GM12878 (cell line): Measurements from ENCODE around the gene FZD8. TPM values are rescaled to one million over a fixed set of nuclear protein-coding genes. Genes with fewer than 3 reads are reported as not detected.

Source experiments
- ATAC-seq: fragments of 200-7000 bp; cut with Tn5 transposase; 3 replicates; pipeline ENCODE4 v1.9.1; 2020; ENCODE audit warnings: mild to moderate bottlenecking, moderate library complexity
- BruUV-seq: library from RNA; stranded (reverse); fragments of 400-500 nt; replicated peaks from 2 replicates; lab custom pipeline; 2021; lab: Mats Ljungman, UMichigan
- CTCF ChIA-PET: fragments of 300-600 bp; sonication (Branson Sonifier 250); formaldehyde crosslinking; extraction: SDS; loops from one replicate; lab custom pipeline; 2021; ENCODE audit warnings: inconsistent platforms; lab: Yijun Ruan, JAX
- POLR2A ChIA-PET: fragments of 350-600 bp; formaldehyde crosslinking; extraction: SDS; loops from one replicate; lab custom pipeline; 2021; ENCODE audit warnings: inconsistent platforms; lab: Charles Lee
- RAD21 ChIA-PET: fragments of 300-600 bp; sonication (Branson Sonifier 250); formaldehyde crosslinking; loops from one replicate; lab custom pipeline; 2023; ENCODE audit warnings: antibody characterized with exemption; ENCODE audit not compliant: unreplicated experiment; lab: Charles Lee
- SMC1A ChIA-PET: fragments of 300-600 bp; sonication (Branson Sonifier 250); formaldehyde crosslinking; loops from one replicate; lab custom pipeline; 2023; ENCODE audit not compliant: unreplicated experiment, uncharacterized antibody; lab: Charles Lee
- DNase-seq: peaks from one replicate; pipeline ENCODE4 v3.0.0-alpha.2; 2011; ENCODE audit warnings: low read depth, low spot score
- FAIRE-seq: peaks from 3 replicates; lab custom pipeline; 2011; peaks lifted over from hg19 to GRCh38; lab: Jason Lieb, UNC
- H2AFZ ChIP-seq: 2 replicates; pipeline ENCODE4 v1.6.0; 2011; ENCODE audit warnings: low read depth, low read length, control low read depth; ENCODE audit not compliant: control insufficient read depth
- H3K27ac ChIP-seq: 2 replicates; pipeline ENCODE4 v1.5.1; 2011; ENCODE audit warnings: control low read depth; ENCODE audit not compliant: control insufficient read depth, insufficient read depth
- H3K27me3 ChIP-seq, 2 experiments: replicated peaks in 1 of 2; 2 replicates each; pipeline versions ENCODE4 v1.6.0 to v1.6.1; 2011; ENCODE audit warnings: low read length in 1 of 2; ENCODE audit not compliant: control insufficient read depth in 2 of 2, insufficient read depth in 2 of 2
- H3K36me3 ChIP-seq, 2 experiments: 2 replicates each; pipeline ENCODE4 v1.5.1; 2011; ENCODE audit warnings: low read length in 1 of 2; ENCODE audit not compliant: control insufficient read depth in 2 of 2, insufficient read depth in 2 of 2
- H3K4me1 ChIP-seq: 2 replicates; pipeline ENCODE4 v1.6.1; 2011; ENCODE audit warnings: mild to moderate bottlenecking, low read length, moderate library complexity, mixed read lengths; ENCODE audit not compliant: control insufficient read depth, insufficient read depth
- H3K4me2 ChIP-seq: 2 replicates; pipeline ENCODE4 v1.6.0; 2011; ENCODE audit warnings: control low read depth; ENCODE audit not compliant: control insufficient read depth, insufficient read depth
- H3K4me3 ChIP-seq: fragments of 200-600 bp; sonication (generic); 2 replicates; pipeline ENCODE4 v1.5.1; 2016
- H3K79me2 ChIP-seq: 2 replicates; pipeline ENCODE4 v1.6.0; 2011; ENCODE audit warnings: low read length; ENCODE audit not compliant: control insufficient read depth, insufficient read depth
- H3K9ac ChIP-seq: 2 replicates; pipeline ENCODE4 v1.8.0; 2011; ENCODE audit warnings: low read length, control low read depth, mixed read lengths; ENCODE audit not compliant: control insufficient read depth, insufficient read depth
- H3K9me3 ChIP-seq: replicated peaks from 3 replicates; pipeline ENCODE4 v1.5.1; 2011; ENCODE audit warnings: mild to moderate bottlenecking, low read length; ENCODE audit not compliant: control insufficient read depth, insufficient read depth
- H4K20me1 ChIP-seq: 2 replicates; pipeline ENCODE4 v1.6.0; 2011; ENCODE audit not compliant: control insufficient read depth, insufficient read depth
- DPF2 ChIP-seq: fragments of 450-650 bp; IDR thresholded peaks from 2 replicates; pipeline ENCODE4 v1.6.1; 2017; ENCODE audit warnings: mild to moderate bottlenecking
- EZH2 ChIP-seq: IDR thresholded peaks from 2 replicates; pipeline ENCODE4 v1.6.1; 2012; ENCODE audit warnings: low read depth, mild to moderate bottlenecking, control low read depth, inconsistent platforms, low read length, borderline replicate concordance; ENCODE audit not compliant: control insufficient read depth
- HDAC2 ChIP-seq: fragments of 200-600 bp; sonication (generic); IDR thresholded peaks from 2 replicates; pipeline ENCODE4 v1.6.1; 2017
- IRF4 ChIP-seq: IDR thresholded peaks from 2 replicates; pipeline ENCODE4 v1.6.1; 2011; ENCODE audit warnings: low read depth, low read length
- WGBS: methylation state at CpG from one replicate; pipeline ENCODE4 v1.1.6; 2016; ENCODE audit warnings: low lambda C conversion rate; ENCODE audit not compliant: insufficient replicate concordance, insufficient coverage; ENCODE audit errors: missing lambda C conversion rate; 5-methylcytosine and 5-hydroxymethylcytosine counted together
- in situ Hi-C: fragments of 300-500 bp; cut with MboI; formaldehyde crosslinking; loops from 9 replicates; pipeline ENCODE4 v1.14.3; 2018; ENCODE audit warnings: mixed read lengths
- intact Hi-C: fragments of 100-400 bp; cut with micrococcal nuclease; formaldehyde crosslinking; loops from one replicate; pipeline ENCODE4 v1.14.2; 2022; ENCODE audit not compliant: unreplicated experiment
- polyA plus RNA-seq, 11 experiments: library from polyadenylated mRNA; depleted of rRNA in 4 of 11; unstranded in 6 of 11; stranded (reverse) in 5 of 11; fragments of >200 nt; fragmentation: Nextera tagmentation in 4 of 11; fragmentation: Illumina TruSeq in 1 of 11; extraction: Ambion mirVana in 4 of 11; extraction: Trizol in 1 of 11; gene quantifications; 1 replicate in 1 of 11; 2 replicates in 10 of 11; pipeline versions ENCODE4 v1.2.1 to v1.2.3, GENCODE V29; 2011 to 2016; ENCODE audit warnings: inconsistent platforms in 2 of 11, missing spikeins in 2 of 11, low read depth in 1 of 11
- total RNA-seq, 4 experiments: library from RNA; depleted of rRNA in 3 of 4; stranded (reverse); fragments of >200 nt in 3 of 4; fragmentation: Illumina TruSeq in 1 of 4; extraction: Trizol in 1 of 4; gene quantifications; 2 replicates each; pipeline versions ENCODE4 v1.2.1 to v1.2.3, GENCODE V29; 2013 to 2021
- TF ChIP-seq, protein P1 (sequence below): fragments of 450-650 bp; IDR thresholded peaks from 2 replicates; pipeline ENCODE4 v1.6.1; 2014; ENCODE audit warnings: mild to moderate bottlenecking

FZD8 gene
- total and polyA plus RNA-seq, 10 of the 15 experiments (the other 5 are each of a cell fraction or from before 2014, with no cell fraction given): 0.03 to 0.72 (median 0.10) TPM; not detected in 3

DNA sequence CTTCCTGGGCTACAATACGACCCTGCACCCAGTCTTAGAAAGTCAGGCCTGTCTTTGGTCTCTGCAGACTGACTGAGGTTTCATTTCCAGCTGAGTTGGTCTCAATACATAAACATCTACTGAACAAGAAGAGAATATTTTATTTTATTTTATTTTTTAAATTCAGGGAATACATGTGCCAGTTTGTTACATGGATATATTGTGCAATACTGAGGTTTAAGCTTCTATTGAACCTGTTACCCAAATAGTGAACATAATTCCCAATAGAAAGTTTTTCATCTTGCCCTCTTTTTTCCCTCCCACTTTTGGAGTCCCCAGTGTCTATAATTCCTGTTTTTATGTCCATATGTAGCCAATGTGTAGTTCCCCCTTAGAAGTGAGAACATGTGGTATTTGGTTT is 10.7 kb downstream of the FZD8 start (continued):
- no peak for TF ChIP-seq EZH2
- TF ChIP-seq IRF4: no peak
- TF ChIP-seq, all 136 proteins: peak for 0

DNA sequence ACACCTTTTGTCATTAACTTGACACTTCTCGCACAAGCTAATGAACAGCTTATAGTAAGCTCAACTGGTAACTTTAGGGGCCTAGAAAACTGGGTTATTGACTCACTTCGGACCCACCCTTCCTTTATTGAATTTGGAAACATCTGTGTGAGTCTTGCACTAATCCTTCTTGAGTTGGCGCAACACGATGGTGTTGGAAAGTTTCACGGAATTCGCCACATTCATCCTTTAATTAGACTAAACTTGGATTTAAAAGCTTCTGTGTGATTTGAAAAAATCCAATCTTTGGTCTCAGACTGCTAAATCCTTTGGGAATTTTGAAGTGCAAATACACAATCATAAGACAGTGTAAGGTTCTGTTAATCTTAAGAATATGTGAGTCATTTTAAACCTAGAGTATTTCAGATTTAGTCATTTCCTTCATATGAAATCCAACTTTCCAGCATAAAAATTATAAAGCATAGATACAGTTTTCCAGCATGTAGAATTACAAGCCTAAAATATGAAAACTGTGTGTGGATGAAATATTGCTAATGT is 15.1 kb downstream of the FZD8 start:
- Histone ChIP-seq H3K27me3 (no peaks in the 10 kb centered on the region), H3K36me3 (no peaks in the 10 kb centered on the region), H4K20me1 (no peaks in the 10 kb centered on the region), H3K79me2 (no peaks in the 10 kb centered on the region), H3K27ac (no peak overlapping the region), H3K9me3 (no peaks in the 10 kb centered on the region), H3K4me2 (no peak overlapping the region), H2AFZ (no peak overlapping the region), H3K4me1 (no peaks in the 10 kb centered on the region), H3K9ac (no peak overlapping the region), H3K4me3 (no peak overlapping the region)
- DNase-seq: no peak
- no TSS peak for BruUV-seq
- POLR2A ChIA-PET: no interaction called here
- CTCF ChIA-PET: interaction anchor here (0.8 kb wide), 1 partner anchor 8 kb away, joined by 5 read pairs; no protein-coding TSS in a partner anchor
- in situ Hi-C loops: no loop called here
- intact Hi-C loops: no loop called here
- RAD21 ChIA-PET: no interaction called here
- TF ChIP-seq HDAC2 (no peak), DPF2 (no peak)
- TF ChIP-seq, protein P1, sequence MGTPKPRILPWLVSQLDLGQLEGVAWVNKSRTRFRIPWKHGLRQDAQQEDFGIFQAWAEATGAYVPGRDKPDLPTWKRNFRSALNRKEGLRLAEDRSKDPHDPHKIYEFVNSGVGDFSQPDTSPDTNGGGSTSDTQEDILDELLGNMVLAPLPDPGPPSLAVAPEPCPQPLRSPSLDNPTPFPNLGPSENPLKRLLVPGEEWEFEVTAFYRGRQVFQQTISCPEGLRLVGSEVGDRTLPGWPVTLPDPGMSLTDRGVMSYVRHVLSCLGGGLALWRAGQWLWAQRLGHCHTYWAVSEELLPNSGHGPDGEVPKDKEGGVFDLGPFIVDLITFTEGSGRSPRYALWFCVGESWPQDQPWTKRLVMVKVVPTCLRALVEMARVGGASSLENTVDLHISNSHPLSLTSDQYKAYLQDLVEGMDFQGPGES: no peak
- 73% methylated on average over 6 of the region's 6 CpGs for WGBS
- ATAC-seq: no peak
- SMC1A ChIA-PET: no interaction called here
- FAIRE-seq: no peak
